Putamen (tissue), 1 donor: ENCODE results near the gene TSFM.

Source experiments
- DNase-seq: peaks from one replicate; pipeline ENCODE4 v3.0.0-alpha.2; 2016; ENCODE audit warnings: low spot score

TSFM gene

GRCh38 chr12:57834086-57834876 lies 51.7 kb downstream of the TSFM start:
- DNase-seq: no peak

- no peak for DNase-seq
Measured at GRCh38 chr12:57835366-57836288, 53.0 kb downstream of the TSFM start.

GRCh38 chr12:57836442-57837375 lies 54.1 kb downstream of the TSFM start:
- DNase-seq: peak; percentile 65

- DNase-seq: no peak
Measured at GRCh38 chr12:57837864-57838562, 55.4 kb downstream of the TSFM start.

GRCh38 chr12:57838594-57839302 lies 56.2 kb downstream of the TSFM start:
- DNase-seq: no peak

- no peak for DNase-seq
Measured at GRCh38 chr12:57839996-57840395, 57.4 kb downstream of the TSFM start.

- no peak for DNase-seq
Measured at GRCh38 chr12:57840726-57841125, 58.1 kb downstream of the TSFM start.

GRCh38 chr12:57841445-57841844 lies 58.9 kb downstream of the TSFM start:
- no peak for DNase-seq

- no peak for DNase-seq
Measured at GRCh38 chr12:57842342-57843294, 60.0 kb downstream of the TSFM start.

- DNase-seq: no peak
Measured at GRCh38 chr12:57844709-57845477, 62.3 kb downstream of the TSFM start.

- peak; percentile 91 for DNase-seq
Measured at GRCh38 chr12:57845478-57846284, 63.1 kb downstream of the TSFM start.

GRCh38 chr12:57846285-57846576 lies 63.6 kb downstream of the TSFM start:
- DNase-seq: no peak

GRCh38 chr12:57846577-57847319 lies 64.2 kb downstream of the TSFM start, which contains the start of gene CTDSP2:
TSS of gene CTDSP2 (minus strand) at chr12:57846729. CDS start at chr12:57846435, 294 bp downstream.
- DNase-seq: peak; percentile 99
